HG02623 (cell line): ENCODE measurements around the gene CELA1.
"Not testable (repeated sequence)": the region's sequence is repeated elsewhere in the genome, so short reads cannot be mapped to it uniquely, and the experiment has no call there.

Experiments
- ATAC-seq: cut with Tn5 transposase; IDR thresholded peaks from one replicate; pipeline ENCODE4 v1.9.1; 2021; ENCODE audit warnings: moderate library complexity; ENCODE audit not compliant: unreplicated experiment

Gene CELA1

DNA sequence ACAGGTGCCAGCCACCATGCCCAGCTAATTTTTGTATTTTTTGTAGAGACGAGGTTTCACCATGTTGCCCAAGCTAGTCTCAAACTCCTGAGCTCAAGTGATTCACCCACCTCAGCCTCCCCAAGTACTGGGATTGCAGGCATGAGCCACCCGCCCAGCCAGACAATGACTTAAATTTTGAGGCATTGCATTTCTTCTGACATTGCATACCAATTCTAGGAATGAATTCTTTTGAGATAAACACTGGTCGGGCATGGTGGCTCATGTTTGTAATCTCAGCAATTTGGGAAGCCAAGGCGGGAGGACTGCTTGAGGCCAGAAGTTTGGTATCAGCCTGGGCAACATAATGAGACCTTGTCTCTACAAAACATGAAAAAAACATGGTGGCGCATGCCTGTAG is 2.5 kb upstream of the CELA1 start:
- ATAC-seq, result no peak

DNA sequence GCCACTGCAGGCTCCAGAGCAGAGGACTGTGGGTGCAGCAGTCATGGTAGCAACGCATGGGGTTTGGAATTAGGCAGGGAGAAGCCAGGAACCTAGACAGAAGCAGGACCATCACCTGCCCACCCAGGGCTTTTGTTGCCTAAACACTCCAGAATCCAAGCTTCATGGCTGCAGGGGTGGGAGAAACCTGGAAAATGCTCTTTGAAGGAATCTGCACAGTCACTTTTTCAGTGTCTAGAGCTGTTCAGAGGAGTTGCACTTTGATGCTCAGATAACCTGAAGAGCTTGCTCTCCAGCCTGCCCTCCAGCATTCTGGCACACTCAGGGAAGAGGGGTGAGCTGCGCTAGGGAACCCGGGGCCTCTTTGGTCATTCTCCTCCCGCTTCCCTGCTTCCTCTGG is 1.6 kb upstream of the CELA1 start:
- no peak for ATAC-seq

DNA sequence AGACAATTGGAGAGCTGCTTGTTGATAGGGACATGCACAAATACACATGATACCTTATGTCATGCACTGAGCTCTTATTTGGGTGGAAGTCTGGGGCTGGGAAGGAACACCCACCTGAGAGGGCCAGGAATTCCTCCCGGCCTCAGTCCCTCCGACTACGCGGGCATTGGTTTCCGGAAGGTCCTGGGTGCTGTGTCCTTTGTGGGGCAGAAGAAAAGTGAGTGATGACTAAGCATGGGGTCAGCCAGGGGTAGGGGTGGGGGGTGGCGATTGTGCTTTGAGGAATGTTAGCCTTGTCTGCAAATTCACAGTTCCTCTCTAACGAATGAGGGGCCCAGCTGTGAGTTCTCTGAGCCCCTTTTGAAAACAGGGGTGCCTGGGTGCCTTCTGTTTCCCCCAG is 798 bp downstream of the CELA1 start:
- no peak for ATAC-seq

DNA sequence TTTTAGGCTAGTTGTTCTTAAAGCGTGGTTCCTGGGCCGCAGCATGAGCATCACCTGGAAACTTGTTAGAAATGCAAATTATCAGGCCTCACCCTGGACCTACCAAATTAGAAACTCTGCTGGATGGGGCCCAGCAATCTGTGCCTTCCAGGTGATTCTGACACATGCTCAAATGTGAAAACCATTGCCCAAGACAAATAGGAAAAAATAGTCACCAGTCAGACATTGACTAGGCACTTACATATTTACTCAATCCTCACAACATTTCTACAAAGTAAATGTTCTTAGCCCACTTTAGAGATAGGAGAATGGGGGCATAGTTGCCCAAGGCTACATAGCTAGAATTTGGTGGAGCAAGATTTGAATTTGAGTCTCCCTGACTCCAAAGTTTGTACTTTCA is 3.3 kb downstream of the CELA1 start:
- ATAC-seq, result no peak

DNA sequence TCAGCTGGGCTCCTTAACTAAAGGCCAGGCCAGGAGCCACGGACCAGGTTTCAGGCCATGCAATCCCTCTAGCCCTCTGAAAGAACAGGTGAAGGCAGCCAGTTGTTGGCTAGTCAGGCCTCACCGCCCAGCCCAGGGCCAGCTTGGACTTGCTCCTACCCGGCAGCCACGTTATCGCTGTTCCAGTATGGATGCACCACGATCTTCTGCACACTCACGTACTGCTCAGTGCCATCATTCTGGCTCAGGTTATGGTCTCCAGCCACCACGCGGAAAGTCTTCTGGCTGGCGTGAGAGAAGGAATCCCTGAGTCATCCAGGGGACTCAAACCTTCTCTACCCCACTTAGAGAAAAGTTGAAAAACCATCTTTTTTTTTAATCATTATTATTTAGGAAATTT is 4.1 kb downstream of the CELA1 start:
- no peak for ATAC-seq

DNA sequence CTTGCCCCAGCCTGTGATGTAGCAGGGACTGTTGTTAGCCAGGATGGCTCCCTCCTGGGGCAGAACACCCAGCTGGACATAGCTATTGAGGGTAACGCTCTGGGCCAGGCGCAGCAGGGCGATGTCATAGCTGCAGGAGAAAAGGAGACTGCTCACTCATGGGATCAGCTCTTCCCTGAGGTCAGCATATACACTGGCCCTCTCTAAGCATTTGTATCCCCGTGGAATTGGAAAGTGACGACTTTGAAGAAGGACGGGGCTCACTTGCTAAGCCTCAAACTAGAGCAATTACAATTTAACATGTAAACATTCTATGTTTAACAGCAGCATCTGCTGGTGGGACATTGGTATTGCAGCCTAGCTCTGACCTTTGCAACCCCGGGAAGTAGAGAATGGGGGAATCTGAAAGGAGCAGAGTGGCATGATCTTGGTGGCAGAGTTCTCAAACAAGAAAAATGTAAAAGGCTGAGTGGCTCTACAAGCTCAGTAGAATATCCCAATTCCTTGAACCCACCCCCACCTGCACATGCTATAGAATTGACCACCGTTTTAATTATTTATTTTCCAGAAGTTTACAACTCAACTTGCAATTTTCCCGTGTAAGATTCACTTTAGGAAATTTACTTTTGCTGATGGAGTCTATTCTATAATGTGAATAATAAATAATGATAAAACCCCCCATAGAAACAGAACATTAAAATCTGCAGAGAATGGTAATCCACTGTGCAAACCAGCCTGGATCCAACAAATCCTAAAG is 5.0 kb downstream of the CELA1 start:
- no peak for ATAC-seq

DNA sequence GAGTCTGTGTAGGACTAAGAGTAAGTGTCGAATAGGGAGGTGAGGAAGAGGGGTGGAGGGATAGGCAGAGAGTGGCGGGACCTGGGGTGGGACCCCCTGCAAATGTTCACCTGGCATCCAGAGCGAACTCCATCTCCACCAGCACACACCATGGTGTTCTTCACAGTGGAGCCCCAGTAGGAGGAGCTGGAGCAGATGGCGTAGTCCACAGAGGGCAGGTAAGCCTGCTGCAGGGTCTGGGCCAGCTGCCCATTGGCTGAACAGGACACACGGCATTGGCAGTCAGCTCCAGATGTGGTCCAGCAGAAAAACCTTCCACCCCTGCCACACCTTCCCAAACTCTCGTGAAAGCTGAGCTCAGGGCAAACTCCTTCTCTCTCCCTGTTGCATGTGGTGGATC is 6.7 kb downstream of the CELA1 start:
- ATAC-seq, result no peak

DNA sequence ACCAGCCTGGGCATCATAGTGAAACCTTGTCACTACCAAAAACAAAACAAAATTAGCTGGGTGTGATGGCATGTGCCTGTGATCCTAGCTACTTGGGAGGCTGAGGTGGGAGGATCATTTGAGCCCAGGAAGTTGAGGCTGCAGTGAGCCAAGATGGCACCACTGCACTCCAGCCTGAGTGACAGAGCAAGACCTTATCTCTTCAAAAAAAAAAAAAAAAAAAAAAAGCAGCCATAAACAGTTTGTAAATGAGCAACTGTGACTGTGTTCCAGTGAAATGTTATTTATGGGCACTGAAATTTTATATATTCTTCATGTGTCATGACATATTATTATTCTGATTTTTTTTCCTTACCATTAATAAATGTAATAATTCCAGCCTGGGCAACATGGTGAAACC is 9.1 kb downstream of the CELA1 start:
- not testable (repeated sequence) for ATAC-seq

DNA sequence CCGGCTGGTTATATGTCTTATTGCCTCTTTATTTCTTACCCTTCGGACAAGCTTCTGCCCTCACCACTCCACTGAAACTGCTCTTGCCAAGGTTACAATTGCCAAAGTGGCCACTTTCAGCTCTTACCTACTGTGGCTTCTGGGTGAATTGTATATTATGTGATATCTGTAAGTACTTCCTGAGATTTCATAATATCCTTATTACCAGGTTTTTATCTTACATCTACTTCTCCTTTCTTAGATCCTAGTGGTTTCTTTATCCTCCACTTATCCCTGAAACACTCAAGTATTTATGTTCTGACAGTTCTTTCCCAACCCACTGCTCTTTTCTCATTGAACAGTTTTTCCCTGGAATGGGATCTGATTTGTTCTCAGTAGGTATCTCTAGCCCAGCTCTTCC is 10.5 kb downstream of the CELA1 start:
- ATAC-seq, result no peak

DNA sequence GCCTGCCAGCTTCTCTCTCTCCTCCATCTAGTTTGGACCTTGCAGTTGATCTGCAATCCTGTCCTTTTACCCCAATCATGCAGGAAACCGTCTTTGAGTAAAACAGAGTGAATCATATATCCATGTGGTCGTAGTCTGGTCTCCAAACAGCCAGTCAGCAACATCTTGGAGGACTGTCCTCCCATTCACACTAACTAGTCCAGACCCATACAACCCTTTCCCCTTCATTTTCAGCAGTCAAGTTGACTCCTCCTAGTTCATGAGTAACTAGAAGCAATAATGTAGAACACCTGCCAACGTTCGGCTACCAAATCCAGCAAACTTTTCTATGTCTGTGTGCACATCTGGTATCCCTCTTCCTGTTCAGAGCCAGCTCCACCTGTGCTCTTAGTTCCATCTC is 11.7 kb downstream of the CELA1 start:
- ATAC-seq, result no peak

DNA sequence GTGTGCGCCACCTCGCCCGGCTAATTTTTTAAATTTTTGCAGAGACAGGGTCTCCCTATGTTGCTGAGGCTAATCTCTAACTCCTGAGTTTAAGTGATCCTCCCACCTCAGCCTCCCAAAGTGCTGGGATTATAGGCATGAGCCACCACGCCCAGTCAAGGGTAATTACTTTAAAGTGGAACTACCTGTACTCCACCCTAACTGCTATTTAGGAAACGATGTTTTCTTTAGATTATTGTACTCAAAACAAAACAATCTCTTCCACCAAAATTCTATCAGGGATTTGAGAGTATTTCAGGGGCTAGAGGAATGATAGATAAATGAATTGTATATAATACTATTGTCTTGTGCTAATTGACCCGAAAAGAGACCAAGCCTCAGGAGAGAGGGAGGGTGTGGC is 12.9 kb downstream of the CELA1 start:
- ATAC-seq, result no peak

DNA sequence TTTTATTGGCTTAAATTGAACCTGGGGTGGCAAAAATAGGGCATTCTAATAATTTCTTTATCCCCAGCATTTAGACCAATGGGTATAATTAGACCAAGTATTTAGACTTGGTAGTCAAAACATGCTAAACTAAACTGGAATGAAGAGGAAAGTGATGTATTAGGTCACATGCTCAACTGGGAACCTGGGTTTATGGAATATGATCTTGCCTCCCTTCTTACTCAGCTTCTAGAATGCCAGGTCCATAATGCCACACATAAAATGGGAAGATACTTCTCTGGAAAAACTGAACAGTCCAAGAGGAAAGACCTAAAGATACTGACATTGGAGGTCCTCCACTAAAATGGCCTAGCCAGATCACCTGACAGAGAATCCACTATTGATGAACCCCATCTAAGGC is 16.3 kb downstream of the CELA1 start:
- no peak for ATAC-seq

DNA sequence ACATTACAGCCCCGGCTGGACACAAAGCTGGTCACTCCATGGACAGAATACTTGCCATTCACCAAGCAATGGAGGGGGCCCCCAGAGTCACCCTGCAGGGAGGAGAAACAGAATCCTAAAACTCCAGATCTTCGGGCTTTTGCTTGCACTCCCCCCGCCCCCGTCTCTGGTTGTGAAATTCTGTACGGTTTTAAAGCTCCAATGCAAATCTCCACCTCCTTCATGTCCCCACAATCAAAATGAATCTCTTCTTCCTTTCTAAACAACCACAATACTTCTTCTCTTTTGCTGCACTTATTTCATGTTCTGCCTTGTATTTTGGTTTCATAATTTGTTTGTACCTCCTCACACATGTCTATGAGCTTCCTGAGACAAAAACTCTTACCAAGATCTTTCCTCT is 16.7 kb downstream of the CELA1 start:
- ATAC-seq, result no peak

DNA sequence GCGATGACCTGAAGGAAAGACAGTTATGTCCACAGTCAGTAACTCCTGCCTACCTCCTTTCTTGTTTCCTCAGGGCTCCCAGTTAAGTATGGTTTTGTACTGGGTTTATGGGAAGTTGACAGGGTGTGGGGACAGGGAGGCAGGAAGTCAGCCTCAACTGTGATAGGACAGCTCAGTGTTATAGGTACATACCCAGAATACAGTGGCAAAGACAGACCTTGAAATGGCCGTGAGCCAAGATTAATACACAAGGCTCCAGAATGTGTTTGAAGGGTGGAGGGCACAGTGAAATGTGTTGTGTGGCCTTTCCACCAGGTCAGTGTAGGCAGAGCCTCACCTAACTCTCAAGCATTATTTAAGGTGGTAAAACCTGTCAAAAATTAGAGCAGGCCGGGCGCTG is 17.9 kb downstream of the CELA1 start:
- no peak for ATAC-seq

DNA sequence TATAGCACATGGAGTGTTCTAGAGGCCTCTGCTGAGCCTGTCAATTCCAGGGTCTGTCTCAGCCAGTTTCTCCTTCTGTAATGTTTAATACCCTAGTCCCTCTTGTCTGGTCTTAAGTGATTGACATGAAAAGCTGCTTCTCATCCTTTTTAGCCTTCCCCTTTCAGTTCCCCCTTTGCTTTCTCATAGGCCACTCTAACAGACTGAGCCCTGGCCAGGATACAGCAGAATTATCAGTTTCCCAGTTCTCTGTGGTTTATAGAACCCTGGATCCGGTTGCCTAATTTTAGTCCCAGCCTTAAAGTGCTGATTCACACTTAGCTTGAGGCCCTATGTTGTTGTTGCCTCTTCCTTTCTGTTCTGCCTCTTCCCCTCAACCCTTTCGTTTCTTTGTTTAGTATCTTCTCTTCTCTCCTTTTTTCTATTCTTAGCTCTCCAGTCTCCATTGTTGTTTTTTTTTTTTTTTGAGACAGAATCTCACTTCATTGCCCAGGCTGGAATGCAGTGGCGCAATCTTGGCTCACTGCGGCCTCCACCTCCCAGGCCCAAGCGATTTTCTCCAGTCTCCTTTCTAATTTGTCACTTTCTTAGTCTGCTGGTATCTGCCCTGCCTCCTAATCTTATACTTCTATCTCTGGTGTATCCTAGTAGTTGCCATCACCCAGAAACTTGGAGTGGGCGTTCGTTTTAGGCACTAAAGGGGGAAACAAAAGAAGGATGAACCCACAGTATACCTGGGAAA is 19.6 kb downstream of the CELA1 start:
- ATAC-seq, result no peak

DNA sequence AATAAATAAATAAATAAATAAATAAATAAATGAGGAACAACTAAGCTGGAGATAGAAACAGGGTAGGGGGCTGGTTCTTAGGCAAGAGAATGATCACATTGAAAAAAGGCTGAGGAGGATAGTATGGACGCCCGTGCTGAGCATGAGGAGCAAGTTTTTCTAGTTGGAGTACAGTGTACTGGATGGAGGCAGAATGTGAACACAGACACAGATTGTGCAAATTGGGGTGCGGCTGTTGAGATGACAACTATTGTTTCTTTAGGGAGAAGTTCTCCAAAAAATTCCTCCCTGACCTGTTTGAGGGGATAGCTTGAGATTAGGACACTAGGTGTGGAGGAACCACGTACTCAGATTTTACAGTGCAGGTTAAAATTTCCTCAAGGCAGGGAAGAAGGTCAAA is 21.5 kb downstream of the CELA1 start:
- ATAC-seq, result no peak

DNA sequence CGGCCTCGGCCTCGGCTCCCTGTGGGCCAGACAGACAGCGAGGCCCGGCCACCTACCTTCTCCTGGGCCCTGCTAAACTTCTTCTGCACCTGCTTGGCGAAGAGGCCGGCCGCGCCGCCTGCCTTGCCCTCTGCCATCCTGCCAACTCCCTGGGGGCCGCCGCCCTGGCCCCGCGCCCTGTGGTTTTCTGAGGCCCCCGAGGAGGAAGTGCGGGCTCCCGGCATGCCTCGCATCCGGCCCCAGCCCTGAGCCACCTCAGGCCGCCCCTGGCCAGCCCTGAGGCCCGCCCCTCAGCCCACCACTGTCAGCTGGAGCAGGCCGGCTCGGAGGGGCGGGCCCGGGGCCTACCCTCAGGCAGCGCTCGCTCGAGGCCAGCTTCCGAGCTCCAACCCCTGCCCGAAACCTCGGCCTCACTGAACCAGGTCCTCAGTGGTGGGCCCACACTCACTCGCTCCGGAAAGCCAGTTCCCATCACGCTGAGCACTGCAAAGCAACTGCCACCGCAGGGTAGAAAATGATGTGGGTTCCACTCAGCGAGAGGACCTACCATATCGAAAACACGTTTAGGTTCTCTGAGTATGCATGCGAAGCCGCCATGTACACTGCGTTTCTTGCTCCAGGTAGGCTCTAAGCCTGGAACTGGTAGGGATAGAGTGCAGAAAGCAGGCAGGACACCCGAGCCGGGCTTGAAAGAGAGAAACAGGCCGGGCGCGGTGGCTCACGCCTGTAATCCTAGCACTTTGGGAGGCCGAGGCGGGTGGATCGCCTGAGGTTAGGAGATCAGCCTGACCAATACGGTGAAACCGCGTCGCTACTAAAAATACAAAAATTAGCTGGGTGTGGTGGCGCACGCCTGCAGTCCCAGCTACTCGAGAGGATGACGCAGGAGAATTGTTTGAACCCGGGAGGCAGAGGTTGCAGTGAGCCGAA is 22.2 kb downstream of the CELA1 start, which contains the start of gene BIN2:
Gene BIN2 (minus strand): TSS at position 209 of the 930 bp plus-strand sequence. CDS start 72 bp downstream, at position 137.
- ATAC-seq, result peak; percentile 49

DNA sequence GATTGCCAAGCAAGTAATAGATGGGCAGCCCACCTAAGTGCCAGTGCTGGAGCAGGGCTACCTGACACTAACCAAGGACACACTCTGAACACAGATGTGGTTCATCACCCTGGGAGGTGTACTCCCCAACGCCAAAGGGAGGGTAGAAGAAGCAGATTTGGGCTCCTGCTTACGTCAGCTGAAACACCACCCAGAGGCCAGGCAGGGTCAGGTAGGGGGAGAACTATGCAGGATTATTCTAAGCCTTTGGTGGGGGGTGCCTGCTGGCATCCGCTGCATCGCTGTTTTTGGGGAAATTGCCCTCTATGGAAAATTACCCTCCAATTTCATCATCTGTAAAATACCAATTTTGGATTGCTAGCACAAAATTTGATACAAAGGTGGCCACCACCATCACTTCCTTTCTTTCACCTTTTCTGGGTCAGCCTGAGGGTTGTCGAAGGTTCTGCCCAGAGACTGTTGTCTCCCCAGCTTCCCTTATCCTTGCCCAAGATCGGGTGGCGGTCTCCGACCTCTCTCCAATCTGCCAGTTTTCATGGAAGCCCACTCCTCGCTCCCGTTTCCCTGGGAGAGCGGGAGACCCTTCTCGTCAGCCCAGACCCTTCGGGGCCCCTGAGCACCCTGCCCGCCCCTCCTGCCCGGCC is 23.0 kb downstream of the CELA1 start:
- ATAC-seq, result no peak

DNA sequence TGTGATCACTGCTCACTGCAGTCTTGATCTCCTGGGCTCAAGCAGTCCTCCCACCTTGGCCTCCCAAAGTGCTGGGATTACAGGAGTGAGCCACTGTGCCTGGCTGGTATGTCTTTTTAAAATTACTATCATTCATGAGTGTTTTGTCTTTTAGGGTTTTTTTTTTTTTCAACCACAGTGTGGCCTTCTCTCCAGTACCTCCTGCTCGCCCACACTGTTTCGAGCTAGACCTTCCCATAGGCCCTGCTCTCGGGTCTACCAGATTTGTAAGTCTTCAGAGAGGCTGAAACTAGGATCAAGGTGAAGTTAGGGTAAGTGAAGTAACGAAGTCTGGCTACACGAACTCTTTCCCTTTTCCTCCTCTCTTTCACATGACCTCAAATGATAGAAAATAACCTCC is 24.0 kb downstream of the CELA1 start:
- ATAC-seq, result no peak

DNA sequence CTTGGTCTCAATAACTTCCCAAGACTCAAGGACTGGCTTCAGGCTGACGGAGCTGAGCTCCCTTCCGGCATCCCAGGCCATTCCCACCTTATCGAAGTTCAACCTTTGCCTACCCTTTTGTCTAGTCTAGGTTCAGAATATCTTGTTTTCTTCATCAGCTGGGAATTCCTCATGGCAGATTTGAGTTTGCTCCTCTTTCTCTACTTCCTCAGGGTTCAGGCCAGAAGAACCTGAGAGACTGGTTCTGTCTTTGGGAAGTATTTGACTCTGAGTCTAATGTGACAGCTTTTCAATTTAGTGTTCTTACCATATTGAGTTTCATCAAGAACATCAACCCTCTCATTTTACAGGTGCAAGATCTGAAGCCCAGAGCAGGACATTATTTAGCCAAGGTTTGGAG is 24.6 kb downstream of the CELA1 start:
- ATAC-seq, result no peak
